Measurements from ENCODE around the gene EZH1.

EZH1 gene

GRCh38 chr17:42744806-42745617 lies at the start of gene EZH1:
Gene EZH1 (minus strand): TSS chr17:42745040. CDS start chr17:42728941, 16,099 bp downstream.
- Histone ChIP-seq H3K9ac (ENCODE audit: low read length in 2 of 2) (peak within 1 kb of the TSS; percentile 81 to 83), H3K36me3 (ENCODE audit: control insufficient read depth in 2 of 2, insufficient read depth in 2 of 2, low read length in 2 of 2) (no peaks in the 10 kb centered on the region), H3K4me1 (ENCODE audit: control insufficient read depth, insufficient read depth, low read length) (peaks cover 27% of the 10 kb centered on the region), H3K27ac (ENCODE audit: low read length) (peak within 1 kb of the TSS; percentile 76), H3K27me3 (ENCODE audit: control insufficient read depth in 1 of 2, insufficient read depth in 2 of 2, low read length in 2 of 2) (peaks cover 0 to 3% of the 10 kb centered on the region in 2 donors), H3K4me3 (ENCODE audit: low read length in 2 of 2) (peak within 1 kb of the TSS; percentile 91 to 95), H3K9me3 (ENCODE audit: control insufficient read depth in 2 of 2, low read length in 2 of 2) (no peaks in the 10 kb centered on the region)

DNA sequence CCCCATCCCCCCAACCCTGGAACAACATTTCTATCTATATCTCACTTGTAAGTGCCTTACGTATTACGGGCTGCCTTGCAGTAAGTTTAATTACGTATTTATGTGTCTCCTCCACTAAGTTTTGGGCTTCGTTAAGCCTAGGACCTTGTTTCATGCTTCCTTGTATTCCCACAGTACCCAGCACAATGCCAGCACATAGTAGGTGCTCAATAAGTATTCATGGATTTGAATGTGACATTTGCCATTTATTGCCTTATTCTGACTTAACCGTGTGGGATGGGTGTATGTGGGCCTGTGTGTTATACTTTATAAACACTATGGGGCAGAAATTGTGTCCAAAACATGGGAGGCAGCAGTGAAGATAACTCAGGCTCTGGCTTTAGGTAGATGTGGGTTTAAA lies 47.7 kb upstream of the EZH1 start:
- Histone ChIP-seq H3K36me3 (ENCODE audit: control insufficient read depth in 2 of 2, insufficient read depth in 2 of 2, low read length in 2 of 2) (peaks cover 16 to 17% of the 10 kb centered on the region in 2 donors), H3K4me1 (ENCODE audit: control insufficient read depth, insufficient read depth, low read length) (peaks cover 10% of the 10 kb centered on the region), H3K9me3 (ENCODE audit: control insufficient read depth in 2 of 2, low read length in 2 of 2) (no peaks in the 10 kb centered on the region), H3K4me3 (ENCODE audit: low read length in 2 of 2) (no peak overlapping the region), H3K9ac (ENCODE audit: low read length in 2 of 2) (no peak overlapping the region), H3K27ac (ENCODE audit: low read length) (no peak overlapping the region), H3K27me3 (ENCODE audit: control insufficient read depth in 1 of 2, insufficient read depth in 2 of 2, low read length in 2 of 2) (peaks cover 4 to 6% of the 10 kb centered on the region in 2 donors)

- Histone ChIP-seq H3K9ac (ENCODE audit: low read length in 2 of 2) (no peak overlapping the region), H3K27ac (ENCODE audit: low read length) (no peak overlapping the region), H3K4me3 (ENCODE audit: low read length in 2 of 2) (no peak overlapping the region), H3K27me3 (ENCODE audit: control insufficient read depth in 1 of 2, insufficient read depth in 2 of 2, low read length in 2 of 2) (peaks cover 7 to 8% of the 10 kb centered on the region in 2 donors), H3K9me3 (ENCODE audit: control insufficient read depth in 2 of 2, low read length in 2 of 2) (no peaks in the 10 kb centered on the region), H3K4me1 (ENCODE audit: control insufficient read depth, insufficient read depth, low read length) (peaks cover 5% of the 10 kb centered on the region), H3K36me3 (ENCODE audit: control insufficient read depth in 2 of 2, insufficient read depth in 2 of 2, low read length in 2 of 2) (peaks cover 11 to 13% of the 10 kb centered on the region in 2 donors)
Observed at GRCh38 chr17:42791948-42792347, 47.1 kb upstream of the EZH1 start.

- Histone ChIP-seq H3K36me3 (ENCODE audit: control insufficient read depth in 2 of 2, insufficient read depth in 2 of 2, low read length in 2 of 2) (peaks cover 0 to 2% of the 10 kb centered on the region in 2 donors), H3K27me3 (ENCODE audit: control insufficient read depth in 1 of 2, insufficient read depth in 2 of 2, low read length in 2 of 2) (peaks cover 43 to 52% of the 10 kb centered on the region in 2 donors)
Observed at GRCh38 chr17:42787266-42787665, 42.4 kb upstream of the EZH1 start.

DNA sequence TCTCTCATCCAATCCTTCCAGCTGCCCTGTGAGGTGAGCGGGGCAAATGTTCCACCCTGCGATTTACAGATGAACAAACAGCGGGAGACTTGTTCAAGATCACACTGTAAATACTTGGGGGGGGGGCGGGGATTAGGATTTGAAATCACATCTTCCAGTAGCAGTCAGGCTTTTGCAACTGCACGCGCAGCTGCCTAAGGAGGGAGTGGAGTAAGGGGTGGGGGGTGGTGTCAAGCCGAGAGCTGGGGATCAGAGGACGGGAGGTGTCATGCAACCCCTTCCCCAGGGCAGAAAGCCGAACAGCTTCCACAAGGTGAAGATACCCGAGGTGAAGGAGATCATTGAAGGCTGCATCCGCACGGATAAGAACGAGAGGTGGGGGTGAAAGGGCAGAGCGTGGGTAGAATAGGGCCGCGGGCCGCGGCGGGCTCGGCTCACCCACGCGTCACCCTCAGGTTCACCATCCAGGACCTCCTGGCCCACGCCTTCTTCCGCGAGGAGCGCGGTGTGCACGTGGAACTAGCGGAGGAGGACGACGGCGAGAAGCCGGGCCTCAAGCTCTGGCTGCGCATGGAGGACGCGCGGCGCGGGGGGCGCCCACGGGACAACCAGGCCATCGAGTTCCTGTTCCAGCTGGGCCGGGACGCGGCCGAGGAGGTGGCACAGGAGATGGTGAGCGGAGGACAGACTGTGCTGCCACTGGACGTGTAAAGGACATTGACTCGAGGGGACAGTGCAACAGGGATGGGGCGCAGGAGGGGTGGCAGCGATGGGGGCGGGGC lies 40.2 kb upstream of the EZH1 start:
- H3K27me3 ChIP-seq (ENCODE audit: control insufficient read depth in 1 of 2, insufficient read depth in 2 of 2, low read length in 2 of 2) = peaks cover 56 to 74% of the 10 kb centered on the region in 2 donors
- H3K4me3 ChIP-seq (ENCODE audit: low read length in 2 of 2) = peak overlapping the region in 1 of 2 donors; percentile 8
- no peaks in the 10 kb centered on the region for H3K9me3 ChIP-seq (ENCODE audit: control insufficient read depth in 2 of 2, low read length in 2 of 2)
- no peak overlapping the region for H3K27ac ChIP-seq (ENCODE audit: low read length)
- H3K4me1 ChIP-seq (ENCODE audit: control insufficient read depth, insufficient read depth, low read length) = peaks cover 31% of the 10 kb centered on the region
- H3K36me3 ChIP-seq (ENCODE audit: control insufficient read depth in 2 of 2, insufficient read depth in 2 of 2, low read length in 2 of 2) = peaks cover 0 to 2% of the 10 kb centered on the region in 2 donors
- H3K9ac ChIP-seq (ENCODE audit: low read length in 2 of 2) = no peak overlapping the region

More at GRCh38 chr17:42787266-42787665, 42.4 kb upstream of the EZH1 start:
- H3K4me3 ChIP-seq (ENCODE audit: low read length in 2 of 2) = no peak overlapping the region
- no peak overlapping the region for H3K27ac ChIP-seq (ENCODE audit: low read length)
- H3K9me3 ChIP-seq (ENCODE audit: control insufficient read depth in 2 of 2, low read length in 2 of 2) = no peaks in the 10 kb centered on the region
- peaks cover 13% of the 10 kb centered on the region for H3K4me1 ChIP-seq (ENCODE audit: control insufficient read depth, insufficient read depth, low read length)
- H3K9ac ChIP-seq (ENCODE audit: low read length in 2 of 2) = no peak overlapping the region

- no peaks in the 10 kb centered on the region for H3K9me3 ChIP-seq (ENCODE audit: control insufficient read depth in 2 of 2, low read length in 2 of 2)
- H3K27me3 ChIP-seq (ENCODE audit: control insufficient read depth in 1 of 2, insufficient read depth in 2 of 2, low read length in 2 of 2) = peaks cover 58 to 76% of the 10 kb centered on the region in 2 donors
- peaks cover 33% of the 10 kb centered on the region for H3K4me1 ChIP-seq (ENCODE audit: control insufficient read depth, insufficient read depth, low read length)
- no peak overlapping the region for H3K4me3 ChIP-seq (ENCODE audit: low read length in 2 of 2)
- H3K9ac ChIP-seq (ENCODE audit: low read length in 2 of 2) = no peak overlapping the region
- H3K36me3 ChIP-seq (ENCODE audit: control insufficient read depth in 2 of 2, insufficient read depth in 2 of 2, low read length in 2 of 2) = peaks cover 0 to 2% of the 10 kb centered on the region in 2 donors
- no peak overlapping the region for H3K27ac ChIP-seq (ENCODE audit: low read length)
Observed at GRCh38 chr17:42784409-42784808, 39.6 kb upstream of the EZH1 start.

DNA sequence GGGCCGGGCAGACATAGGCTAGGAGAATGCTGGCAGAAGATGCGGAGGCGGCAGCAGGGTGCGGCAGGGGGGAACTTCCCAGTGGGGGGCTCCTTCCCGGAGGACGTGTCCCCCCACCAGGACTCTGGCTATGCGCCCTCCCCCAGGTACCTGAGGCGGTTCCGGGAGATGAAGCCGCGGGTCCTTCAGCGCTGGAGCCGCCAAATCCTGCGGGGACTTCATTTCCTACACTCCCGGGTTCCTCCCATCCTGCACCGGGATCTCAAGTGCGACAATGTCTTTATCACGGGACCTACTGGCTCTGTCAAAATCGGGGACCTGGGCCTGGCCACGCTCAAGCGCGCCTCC lies 38.9 kb upstream of the EZH1 start:
- peaks cover 3 to 6% of the 10 kb centered on the region in 2 donors for H3K36me3 ChIP-seq (ENCODE audit: control insufficient read depth in 2 of 2, insufficient read depth in 2 of 2, low read length in 2 of 2)
- peaks cover 33% of the 10 kb centered on the region for H3K4me1 ChIP-seq (ENCODE audit: control insufficient read depth, insufficient read depth, low read length)
- no peak overlapping the region for H3K4me3 ChIP-seq (ENCODE audit: low read length in 2 of 2)
- H3K27me3 ChIP-seq (ENCODE audit: control insufficient read depth in 1 of 2, insufficient read depth in 2 of 2, low read length in 2 of 2) = peaks cover 58 to 76% of the 10 kb centered on the region in 2 donors
- no peak overlapping the region for H3K27ac ChIP-seq (ENCODE audit: low read length)
- H3K9ac ChIP-seq (ENCODE audit: low read length in 2 of 2) = no peak overlapping the region
- no peaks in the 10 kb centered on the region for H3K9me3 ChIP-seq (ENCODE audit: control insufficient read depth in 2 of 2, low read length in 2 of 2)

DNA sequence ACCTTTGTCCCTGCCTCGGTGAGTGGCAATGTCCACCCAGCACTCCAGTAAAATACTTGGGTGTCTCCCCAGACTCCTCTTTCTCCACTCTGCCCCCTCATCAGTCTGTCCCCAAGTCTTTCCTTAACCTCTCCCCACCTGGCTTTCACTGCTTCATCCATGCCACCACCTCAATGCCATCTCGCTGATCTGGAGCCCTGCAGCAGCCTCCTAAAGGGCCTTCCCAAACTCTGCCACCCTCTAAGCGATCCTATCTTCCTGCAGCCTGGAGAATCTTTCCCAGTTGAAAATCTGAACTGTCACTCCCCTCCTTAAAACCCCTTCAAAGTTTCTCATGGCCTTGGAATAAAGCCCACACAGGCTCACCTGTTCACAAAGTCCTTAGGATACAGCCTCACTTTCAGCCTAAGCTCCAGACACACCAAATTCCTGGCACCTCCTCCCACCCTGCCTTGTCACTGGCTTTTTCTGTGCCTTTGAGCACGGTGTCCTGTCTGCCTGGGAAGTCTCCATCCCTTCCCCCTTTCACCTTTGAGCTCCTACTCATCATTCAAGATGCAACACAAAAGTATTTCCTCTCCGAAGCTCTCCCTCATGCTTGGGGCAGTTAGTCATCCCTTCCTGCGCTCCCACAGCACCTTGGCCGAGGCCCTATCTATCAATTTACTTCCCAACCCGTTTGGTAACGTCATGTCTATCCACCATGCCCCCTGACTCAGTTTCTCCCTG lies 38.4 kb upstream of the EZH1 start:
- Histone ChIP-seq H3K4me1 (ENCODE audit: control insufficient read depth, insufficient read depth, low read length) (peaks cover 33% of the 10 kb centered on the region), H3K36me3 (ENCODE audit: control insufficient read depth in 2 of 2, insufficient read depth in 2 of 2, low read length in 2 of 2) (peaks cover 9 to 10% of the 10 kb centered on the region in 2 donors), H3K4me3 (ENCODE audit: low read length in 2 of 2) (no peak overlapping the region), H3K9ac (ENCODE audit: low read length in 2 of 2) (no peak overlapping the region), H3K27me3 (ENCODE audit: control insufficient read depth in 1 of 2, insufficient read depth in 2 of 2, low read length in 2 of 2) (peaks cover 58 to 75% of the 10 kb centered on the region in 2 donors), H3K9me3 (ENCODE audit: control insufficient read depth in 2 of 2, low read length in 2 of 2) (no peaks in the 10 kb centered on the region), H3K27ac (ENCODE audit: low read length) (no peak overlapping the region)

GRCh38 chr17:42782166-42783061 lies 37.6 kb upstream of the EZH1 start:
- no peak overlapping the region for H3K9ac ChIP-seq (ENCODE audit: low read length in 2 of 2)
- H3K36me3 ChIP-seq (ENCODE audit: control insufficient read depth in 2 of 2, insufficient read depth in 2 of 2, low read length in 2 of 2) = peaks cover 10 to 13% of the 10 kb centered on the region in 2 donors
- no peaks in the 10 kb centered on the region for H3K9me3 ChIP-seq (ENCODE audit: control insufficient read depth in 2 of 2, low read length in 2 of 2)
- no peak overlapping the region for H3K27ac ChIP-seq (ENCODE audit: low read length)
- H3K4me3 ChIP-seq (ENCODE audit: low read length in 2 of 2) = peak overlapping the region in 1 of 2 donors; percentile 71
- peaks cover 33% of the 10 kb centered on the region for H3K4me1 ChIP-seq (ENCODE audit: control insufficient read depth, insufficient read depth, low read length)
- peaks cover 50 to 72% of the 10 kb centered on the region in 2 donors for H3K27me3 ChIP-seq (ENCODE audit: control insufficient read depth in 1 of 2, insufficient read depth in 2 of 2, low read length in 2 of 2)
